Erythroblast (primary cell): ENCODE data around the gene NDUFA9.

Source experiments
- GATA1 ChIP-seq: IDR thresholded peaks from 2 replicates; pipeline ENCODE4 v1.6.1; 2011; ENCODE audit warnings: low read depth, mild to moderate bottlenecking, control low read depth, low read length, moderate library complexity
- POLR2A ChIP-seq: IDR thresholded peaks from 2 replicates; pipeline ENCODE4 v1.6.1; 2011; ENCODE audit warnings: mild to moderate bottlenecking, low read length

DNA sequence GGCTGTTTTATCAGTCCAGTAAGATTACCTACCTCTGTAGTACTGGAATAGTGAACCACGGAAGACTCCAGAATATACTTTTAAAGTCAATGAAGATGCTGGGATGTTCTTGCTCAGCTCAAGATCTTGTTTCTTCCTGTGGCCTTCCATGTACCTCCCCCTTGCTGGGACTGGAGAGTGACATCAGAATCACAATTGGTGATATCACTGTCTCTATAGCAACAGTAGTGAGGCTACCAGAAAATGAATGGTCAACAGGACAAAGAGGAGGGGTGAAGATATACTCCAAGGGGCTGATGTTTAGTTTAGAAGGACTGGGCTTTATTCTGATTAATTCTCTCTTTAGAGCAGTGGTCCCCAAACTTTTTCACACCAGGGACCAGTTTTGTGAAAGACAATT is 3.9 kb upstream of the NDUFA9 start:
- TF ChIP-seq POLR2A = no peak
- TF ChIP-seq GATA1 = no peak
